Eye (tissue), 1 donor: ENCODE measurements around the gene PGLYRP2.
"Not testable (repeated sequence)": the region's sequence is repeated elsewhere in the genome, so short reads cannot be mapped to it uniquely, and the experiment has no call there.

Source experiments
- DNase-seq: peaks from one replicate; pipeline ENCODE4 v3.0.0-alpha.2; 2015

PGLYRP2 gene, protein sequence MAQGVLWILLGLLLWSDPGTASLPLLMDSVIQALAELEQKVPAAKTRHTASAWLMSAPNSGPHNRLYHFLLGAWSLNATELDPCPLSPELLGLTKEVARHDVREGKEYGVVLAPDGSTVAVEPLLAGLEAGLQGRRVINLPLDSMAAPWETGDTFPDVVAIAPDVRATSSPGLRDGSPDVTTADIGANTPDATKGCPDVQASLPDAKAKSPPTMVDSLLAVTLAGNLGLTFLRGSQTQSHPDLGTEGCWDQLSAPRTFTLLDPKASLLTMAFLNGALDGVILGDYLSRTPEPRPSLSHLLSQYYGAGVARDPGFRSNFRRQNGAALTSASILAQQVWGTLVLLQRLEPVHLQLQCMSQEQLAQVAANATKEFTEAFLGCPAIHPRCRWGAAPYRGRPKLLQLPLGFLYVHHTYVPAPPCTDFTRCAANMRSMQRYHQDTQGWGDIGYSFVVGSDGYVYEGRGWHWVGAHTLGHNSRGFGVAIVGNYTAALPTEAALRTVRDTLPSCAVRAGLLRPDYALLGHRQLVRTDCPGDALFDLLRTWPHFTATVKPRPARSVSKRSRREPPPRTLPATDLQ

GRCh38 chr19:15479391-15480345 lies at the start of gene PGLYRP2:
TSS of gene PGLYRP2 (minus strand) at chr19:15479501. CDS start at chr19:15479371, 130 bp downstream.
- peak; percentile 14 for DNase-seq

DNA sequence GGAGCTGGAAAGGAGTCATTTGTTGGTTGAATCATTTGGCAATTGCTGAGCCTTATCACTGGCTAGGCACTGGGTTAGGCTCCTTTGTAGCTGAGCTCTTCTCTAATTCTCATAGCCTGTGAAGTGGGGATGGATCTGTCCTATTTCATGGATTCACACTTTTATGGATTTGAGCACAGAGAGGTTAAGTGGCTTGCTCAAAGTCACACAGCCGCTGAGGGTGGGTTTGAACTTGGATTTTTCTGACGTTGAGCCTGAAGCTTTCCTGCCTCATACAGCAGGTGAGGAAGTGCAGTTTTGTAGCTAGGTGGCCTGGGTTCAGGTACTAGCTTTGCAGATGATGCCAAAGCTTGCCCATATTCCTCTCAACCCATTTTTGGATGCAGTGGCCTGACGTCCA lies 48.4 kb upstream of the PGLYRP2 start:
- no peak for DNase-seq

GRCh38 chr19:15526408-15526807 lies 47.1 kb upstream of the PGLYRP2 start:
- DNase-seq = no peak

GRCh38 chr19:15525291-15525690 lies 46.0 kb upstream of the PGLYRP2 start:
- no peak for DNase-seq

- DNase-seq = no peak
Observed at GRCh38 chr19:15524781-15525180, 45.5 kb upstream of the PGLYRP2 start.

GRCh38 chr19:15519433-15519976 lies 40.2 kb upstream of the PGLYRP2 start:
- no peak for DNase-seq

DNA sequence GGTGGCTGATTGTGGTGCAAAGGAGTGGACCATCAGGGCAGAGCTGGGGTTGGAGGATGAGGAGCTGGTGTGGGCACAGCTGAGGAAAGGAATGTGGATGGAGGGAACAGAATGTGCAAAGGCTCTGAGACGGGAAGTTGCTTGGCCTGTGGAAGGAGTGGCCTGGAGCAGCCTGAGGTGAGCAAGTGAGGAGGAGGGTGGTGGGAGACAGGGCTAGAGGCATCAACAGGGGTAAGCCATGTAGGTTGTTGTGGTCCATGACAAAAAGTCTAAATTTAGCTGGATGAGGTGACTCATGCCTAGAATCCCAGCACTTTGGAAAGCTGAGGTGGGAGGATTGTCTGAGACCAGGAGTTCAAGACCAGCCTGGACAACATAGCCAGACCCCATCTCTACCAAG lies 38.5 kb upstream of the PGLYRP2 start:
- DNase-seq = no peak

DNA sequence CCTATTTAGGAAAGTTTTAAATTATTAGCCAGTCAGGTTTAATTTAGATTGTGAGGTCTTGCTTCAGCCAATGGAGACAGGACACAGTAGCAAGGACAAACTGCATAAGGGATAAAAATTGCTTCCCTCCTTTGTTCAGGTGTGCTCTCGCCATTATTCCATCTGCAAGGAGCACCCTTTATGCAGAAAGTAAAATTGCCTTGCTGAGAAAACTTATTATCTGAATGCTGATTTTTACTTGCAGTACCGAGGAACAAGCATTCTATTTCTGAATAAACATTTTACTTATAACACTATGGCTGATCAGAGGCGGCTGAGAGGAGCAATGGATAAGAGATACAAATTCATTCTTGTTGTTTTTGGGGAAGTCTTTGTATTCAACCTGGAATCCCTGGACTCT lies 37.1 kb upstream of the PGLYRP2 start:
- DNase-seq = no peak

GRCh38 chr19:15515227-15515625 lies 35.9 kb upstream of the PGLYRP2 start:
- DNase-seq = not testable (repeated sequence)

DNA sequence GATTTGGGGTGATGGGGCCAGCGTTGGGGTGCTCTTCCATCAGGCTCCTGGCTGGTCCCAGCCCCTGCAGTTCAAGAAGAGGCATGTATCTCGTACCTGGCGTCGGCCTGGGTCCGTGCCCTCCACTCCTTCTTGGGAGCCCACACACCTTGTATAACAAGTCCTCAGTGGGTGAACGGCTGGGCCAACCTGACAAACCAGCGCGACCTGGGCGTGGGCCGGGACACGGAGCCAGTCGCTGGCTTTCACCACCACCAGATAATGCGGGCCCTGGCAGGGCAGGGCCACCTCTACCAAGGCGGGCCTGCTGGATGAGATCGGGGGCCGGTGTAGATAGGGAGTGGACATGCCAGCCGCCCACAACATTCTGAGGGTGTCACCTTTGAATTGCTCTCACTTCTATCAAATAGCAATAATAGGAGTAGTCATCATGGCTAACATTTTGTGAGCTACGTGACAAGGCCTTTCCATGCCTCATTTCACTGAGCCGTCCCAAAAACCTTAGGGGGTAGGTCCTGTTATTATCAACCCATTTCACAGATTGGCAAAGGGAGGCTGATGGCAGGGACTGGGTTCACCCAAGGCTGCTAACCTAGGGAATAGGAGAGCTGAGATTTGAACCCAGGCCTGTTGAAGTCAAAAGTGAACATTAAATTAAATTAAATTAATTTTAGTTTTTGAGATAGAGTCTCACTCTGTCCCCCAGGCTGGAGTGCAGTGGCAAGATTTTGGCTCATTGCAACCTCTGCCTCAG lies 32.5 kb upstream of the PGLYRP2 start:
- DNase-seq = no peak

DNA sequence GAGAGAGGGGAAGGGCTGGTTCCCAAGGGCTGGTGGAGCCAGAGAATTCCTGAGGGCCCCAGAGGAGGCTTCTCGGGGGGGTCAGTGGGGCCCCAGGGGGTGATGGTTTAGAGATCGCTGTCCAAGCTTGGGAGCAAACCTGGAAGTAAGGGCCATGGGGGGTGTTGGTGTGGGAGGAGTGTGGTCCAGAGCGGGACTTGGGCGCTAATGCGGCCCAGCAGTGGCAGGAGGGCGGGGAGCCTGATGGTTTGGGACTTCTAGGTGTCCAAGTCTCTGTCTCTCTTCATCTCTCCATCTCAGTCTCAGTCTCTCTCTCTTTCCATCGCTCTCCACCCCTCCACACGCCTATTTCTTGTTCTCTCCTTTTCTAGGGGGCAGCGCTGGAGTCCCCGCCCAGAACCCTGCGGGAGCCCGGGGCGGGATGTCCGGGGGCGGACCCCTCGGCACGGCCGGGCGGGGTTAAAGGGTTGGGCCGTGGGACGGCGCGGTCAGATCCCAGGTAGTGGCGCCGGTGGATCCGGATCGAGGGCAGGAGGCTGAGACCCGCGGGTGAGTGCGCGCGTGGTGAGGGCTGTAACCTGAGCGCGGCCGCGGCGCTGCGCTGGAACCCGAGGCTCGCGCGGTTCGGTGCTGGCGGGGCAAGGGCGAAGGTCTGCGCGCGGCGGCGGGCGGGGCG lies 28.9 kb upstream of the PGLYRP2 start, which contains the start of gene CYP4F22:
Gene CYP4F22 (plus strand): TSS at position 491 of the 676 bp plus-strand sequence. CDS start 16,812 bp downstream, outside the sequence.
- no peak for DNase-seq

- DNase-seq = no peak
Observed at GRCh38 chr19:15507068-15508034, 28.1 kb upstream of the PGLYRP2 start.

DNA sequence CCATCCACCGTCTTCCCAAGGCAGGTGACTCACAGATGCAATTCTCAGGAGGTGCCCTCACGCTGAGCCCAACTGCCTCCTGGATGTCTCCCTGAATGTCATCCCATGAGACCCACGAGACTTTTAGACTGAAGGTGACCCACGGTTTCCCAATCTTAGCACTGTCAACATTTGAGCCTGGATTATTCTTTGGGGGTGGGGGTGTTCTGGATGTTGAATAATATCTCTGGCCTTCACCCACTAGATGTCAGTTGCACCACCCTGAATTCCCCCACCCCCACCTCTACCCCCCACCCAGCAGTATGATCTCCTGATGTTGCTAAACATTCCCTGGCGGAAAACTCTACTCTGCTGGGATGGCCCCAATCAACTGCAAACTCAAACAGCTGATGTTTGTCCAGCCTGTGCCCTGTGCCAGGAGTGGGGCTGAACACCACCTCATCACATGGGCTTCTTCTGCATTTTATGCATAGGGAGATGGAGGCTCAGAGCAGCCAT lies 26.8 kb upstream of the PGLYRP2 start:
- no peak for DNase-seq

DNA sequence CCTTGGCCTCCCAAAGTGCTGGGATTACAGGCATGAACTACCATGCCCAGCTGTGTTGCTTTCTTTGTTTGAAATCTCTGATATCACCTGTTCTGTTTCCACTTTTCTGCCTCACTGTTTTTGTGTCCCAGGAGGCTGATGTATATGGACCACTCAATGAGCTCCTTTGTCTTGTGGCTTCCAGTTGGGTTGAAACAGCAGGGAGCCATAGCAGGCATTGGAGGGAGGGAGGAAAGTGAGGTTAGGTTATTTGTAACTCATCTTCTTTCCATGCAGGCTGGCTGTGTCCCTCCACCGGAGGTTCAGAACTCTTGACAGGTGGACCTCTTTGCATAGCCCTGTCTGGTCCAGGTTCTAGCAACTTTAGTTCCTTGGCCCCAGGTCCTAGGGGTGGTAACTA lies 23.0 kb upstream of the PGLYRP2 start:
- no peak for DNase-seq

GRCh38 chr19:15501596-15501995 lies 22.3 kb upstream of the PGLYRP2 start:
- no peak for DNase-seq

DNA sequence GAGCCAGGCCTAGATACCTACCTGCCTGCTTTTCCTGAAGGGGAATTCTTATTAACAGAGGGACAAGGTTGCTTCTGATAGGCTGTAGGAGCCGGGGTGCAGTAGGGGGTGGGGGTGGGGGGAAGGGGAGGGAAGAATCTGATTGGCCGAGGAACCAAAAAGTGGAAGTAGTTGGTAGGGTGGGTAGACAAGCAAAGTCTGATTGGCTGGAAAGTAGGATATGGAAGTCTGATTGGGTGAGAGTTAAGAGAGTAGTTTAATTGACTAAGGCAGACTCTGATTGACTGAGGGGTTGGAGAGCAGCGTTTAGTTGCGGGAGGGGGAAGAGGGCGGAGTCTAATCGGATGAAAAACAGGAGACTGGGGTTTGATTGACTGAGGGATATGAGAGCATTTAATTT lies 19.6 kb upstream of the PGLYRP2 start:
- no peak for DNase-seq

GRCh38 chr19:15498156-15498858 lies 19.0 kb upstream of the PGLYRP2 start:
- DNase-seq = no peak

GRCh38 chr19:15495151-15495550 lies 15.8 kb upstream of the PGLYRP2 start:
- no peak for DNase-seq

- no peak for DNase-seq
Observed at GRCh38 chr19:15488489-15489226, 9.4 kb upstream of the PGLYRP2 start.
